HG02840 (cell line): ENCODE results near the gene ZBTB44.

Source experiments
- ATAC-seq: cut with Tn5 transposase; IDR thresholded peaks from one replicate; pipeline ENCODE4 v1.9.1; 2021; ENCODE audit warnings: mild to moderate bottlenecking, moderate library complexity, moderate number of reproducible peaks; ENCODE audit not compliant: unreplicated experiment, low FRiP score

The ZBTB44 gene

DNA sequence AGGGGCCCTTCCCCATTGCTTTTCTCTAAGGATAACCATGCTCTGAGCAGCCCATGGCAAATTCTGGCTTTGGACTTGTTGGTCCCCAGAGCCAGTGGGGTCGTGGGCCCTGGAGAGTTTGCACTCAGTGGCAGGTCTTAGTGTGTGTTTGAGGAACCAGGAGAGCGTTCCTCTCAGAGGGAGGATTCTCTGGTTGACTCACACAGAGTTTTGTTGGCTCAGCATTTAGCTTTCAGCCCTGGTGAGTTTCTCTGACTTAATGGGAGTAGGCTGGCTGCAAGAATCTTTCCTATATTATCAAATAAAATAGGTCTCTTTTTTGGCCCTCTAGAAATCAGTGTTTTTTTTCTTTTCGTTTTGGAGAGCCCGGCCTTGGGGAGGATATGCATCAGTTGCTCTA, 134.2 kb downstream of the ZBTB44 start:
- no peak for ATAC-seq

DNA sequence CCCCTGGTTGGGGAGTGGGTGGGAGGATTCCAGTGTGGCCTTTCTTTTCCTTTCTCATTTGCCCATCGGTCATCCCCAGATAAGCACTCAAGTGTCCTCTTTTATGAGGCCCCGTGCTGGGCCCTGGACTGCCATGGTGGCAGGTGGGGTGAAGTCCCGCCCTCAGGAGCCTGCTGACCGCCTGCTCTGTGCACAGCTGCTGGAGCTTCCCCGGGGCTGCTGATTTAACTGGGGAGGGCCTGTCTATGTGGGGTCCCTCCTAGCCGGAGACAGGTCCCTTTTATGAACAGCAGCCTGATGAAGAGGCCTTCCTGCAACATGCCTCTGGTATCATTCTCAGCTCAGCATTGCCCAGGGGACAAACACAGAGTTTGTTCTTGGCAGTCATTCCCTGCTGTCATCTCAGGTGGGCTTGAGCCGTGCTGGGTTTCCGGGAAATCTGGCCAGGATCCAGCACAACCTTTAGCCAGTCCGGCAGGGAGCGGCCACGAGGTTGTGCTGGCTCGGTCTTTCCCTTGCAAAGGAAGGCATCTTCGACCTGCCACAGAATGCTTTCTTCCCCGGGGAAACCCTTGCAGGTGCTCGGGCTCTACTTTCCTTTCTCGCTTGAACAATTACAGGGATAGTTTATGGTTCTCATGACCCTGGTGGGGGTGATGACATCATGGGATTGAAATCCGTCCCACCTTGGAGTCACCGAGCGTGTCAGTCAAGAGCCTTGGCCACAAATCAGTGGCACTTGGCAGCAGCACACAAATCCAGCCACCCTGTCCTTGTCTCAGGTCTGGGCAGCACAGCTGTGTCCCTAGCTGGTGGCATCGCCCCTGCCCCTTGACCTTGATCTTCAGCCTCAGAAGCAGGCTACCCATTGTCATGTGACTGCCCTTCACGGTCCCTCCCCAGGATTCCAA, 135.1 kb downstream of the ZBTB44 start:
- ATAC-seq = no peak

DNA sequence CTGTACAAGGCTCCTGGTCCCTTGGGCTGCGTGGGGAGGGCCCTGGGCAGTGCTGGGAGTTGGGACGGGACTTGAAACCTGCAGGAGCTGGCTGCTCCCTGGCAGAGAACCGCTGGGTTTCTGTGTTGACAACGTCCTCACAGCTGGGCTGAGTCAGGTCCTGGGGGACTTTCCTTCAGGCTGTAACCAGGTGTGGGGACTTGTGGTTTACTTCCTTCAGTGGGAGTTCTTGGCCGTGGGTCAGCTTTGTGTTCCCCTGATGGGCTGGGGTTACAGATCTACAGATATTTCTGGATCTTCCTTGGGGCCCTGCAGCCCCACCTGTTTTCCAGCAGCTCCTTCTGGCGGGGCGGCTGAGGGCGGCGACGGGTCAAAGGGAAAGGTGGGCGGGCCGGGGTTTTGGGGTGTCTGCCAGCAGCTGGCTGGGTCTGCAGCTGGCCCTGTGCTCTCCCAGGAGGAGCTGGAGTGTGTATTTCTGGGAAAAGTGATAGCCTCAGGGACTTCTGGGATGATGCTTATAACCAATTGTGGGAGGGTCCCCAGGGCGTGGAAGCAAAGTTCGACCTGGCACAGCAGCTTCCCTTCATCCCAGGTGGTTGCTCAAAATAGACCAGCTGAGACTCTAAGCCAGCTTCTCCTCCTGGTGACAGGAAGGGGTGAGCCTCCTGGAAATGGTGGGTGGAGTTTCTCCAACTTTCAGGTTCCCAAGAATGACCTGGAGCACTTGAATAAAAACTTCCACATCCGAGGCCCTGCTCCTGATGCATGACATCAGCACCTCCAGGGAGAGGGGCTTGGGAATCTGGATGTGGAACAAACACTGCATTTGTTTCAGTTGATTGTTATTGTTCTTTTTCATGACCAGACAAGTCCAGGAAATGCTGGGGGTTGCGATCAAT, 136.0 kb downstream of the ZBTB44 start:
- ATAC-seq = no peak

DNA sequence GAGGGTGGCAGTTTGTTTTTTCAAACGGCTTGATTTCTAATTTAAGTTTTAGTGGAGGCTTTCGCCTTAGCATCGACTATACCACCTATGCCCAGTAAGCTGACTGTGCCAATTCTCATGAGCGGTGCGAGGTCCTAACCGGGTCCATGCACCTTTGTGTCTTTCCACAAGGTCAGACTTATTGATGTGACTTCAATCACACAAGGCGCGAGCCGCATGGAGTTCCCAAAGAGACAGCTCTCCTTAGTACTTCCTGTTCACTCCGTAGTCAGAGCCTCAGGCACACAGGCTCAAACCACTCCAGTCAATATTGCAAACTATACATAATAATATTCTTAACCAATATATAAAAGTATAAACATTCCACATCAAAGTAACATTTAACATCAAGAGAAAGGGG, 136.9 kb downstream of the ZBTB44 start:
- ATAC-seq = no peak
